OCI-LY7 (cell line): ENCODE results near the gene CBFB.

Experiments
- EZH2phosphoT487 ChIP-seq: fragments of 200-600 bp; sonication (generic); IDR thresholded peaks from 2 replicates; pipeline ENCODE4 v1.6.1; 2018; ENCODE audit warnings: low read depth, borderline replicate concordance, mild to moderate bottlenecking, mixed run types, antibody characterized with exemption, low read length, moderate library complexity, mixed read lengths
- TF ChIP-seq, protein P1 (sequence below): fragments of 200-600 bp; sonication (generic); conservative IDR thresholded peaks from 2 replicates; pipeline ENCODE4 v1.5.1; 2014; ENCODE audit warnings: mild to moderate bottlenecking, antibody characterized with exemption, low read length, moderate library complexity, mixed read lengths

DNA sequence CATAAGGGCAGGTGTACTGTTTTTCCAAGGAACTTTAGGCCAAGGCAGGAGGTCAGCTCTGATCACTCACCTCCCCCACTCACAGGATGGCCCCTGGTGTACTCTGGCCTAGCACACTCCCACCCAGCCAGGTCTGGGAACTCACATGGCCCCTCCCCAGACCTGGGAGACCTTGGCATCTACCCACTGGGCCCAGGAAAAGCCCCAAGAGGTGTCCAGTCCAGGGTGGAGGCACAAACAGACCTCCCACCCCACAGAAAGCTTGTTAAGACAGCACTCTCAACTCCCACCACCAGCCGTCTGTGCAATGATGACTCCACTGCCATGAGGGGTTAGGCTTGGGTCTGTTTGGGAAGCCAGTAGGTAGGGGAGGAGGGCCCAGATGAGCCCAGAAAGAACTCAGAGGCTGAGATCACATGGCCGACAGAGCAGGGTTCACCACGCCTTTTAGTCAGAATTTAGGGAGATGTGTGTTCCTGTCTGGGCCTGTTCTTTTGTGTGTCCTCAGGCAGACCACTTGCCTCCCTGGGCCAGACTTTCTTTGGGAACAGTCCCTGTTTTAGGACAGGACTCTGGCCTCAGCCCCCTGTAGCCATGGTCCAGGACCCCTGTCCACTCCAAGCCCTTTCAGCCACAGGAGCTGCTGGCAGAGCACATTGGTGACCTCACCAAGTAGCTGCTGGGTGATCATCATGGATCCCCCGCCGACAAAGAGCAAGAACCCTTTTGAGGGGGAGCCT, 12.1 kb upstream of the CBFB start:
- TF ChIP-seq, protein P1, sequence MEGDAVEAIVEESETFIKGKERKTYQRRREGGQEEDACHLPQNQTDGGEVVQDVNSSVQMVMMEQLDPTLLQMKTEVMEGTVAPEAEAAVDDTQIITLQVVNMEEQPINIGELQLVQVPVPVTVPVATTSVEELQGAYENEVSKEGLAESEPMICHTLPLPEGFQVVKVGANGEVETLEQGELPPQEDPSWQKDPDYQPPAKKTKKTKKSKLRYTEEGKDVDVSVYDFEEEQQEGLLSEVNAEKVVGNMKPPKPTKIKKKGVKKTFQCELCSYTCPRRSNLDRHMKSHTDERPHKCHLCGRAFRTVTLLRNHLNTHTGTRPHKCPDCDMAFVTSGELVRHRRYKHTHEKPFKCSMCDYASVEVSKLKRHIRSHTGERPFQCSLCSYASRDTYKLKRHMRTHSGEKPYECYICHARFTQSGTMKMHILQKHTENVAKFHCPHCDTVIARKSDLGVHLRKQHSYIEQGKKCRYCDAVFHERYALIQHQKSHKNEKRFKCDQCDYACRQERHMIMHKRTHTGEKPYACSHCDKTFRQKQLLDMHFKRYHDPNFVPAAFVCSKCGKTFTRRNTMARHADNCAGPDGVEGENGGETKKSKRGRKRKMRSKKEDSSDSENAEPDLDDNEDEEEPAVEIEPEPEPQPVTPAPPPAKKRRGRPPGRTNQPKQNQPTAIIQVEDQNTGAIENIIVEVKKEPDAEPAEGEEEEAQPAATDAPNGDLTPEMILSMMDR, result no peak
- TF ChIP-seq EZH2phosphoT487, result no peak
